GM12891 (cell line): Measurements from ENCODE around the gene CELF6.

Experiments
- DNase-seq: peaks from one replicate; pipeline ENCODE4 v3.0.0; 2011; ENCODE audit warnings: low spot score; ENCODE audit not compliant: insufficient read length
- FAIRE-seq: peaks from 2 replicates; lab custom pipeline; 2011; peaks lifted over from hg19 to GRCh38; lab: Jason Lieb, UNC
- PAX5 ChIP-seq: IDR thresholded peaks from 2 replicates; pipeline ENCODE4 v1.6.1; 2011; ENCODE audit warnings: low read length, moderate library complexity, mild to moderate bottlenecking; ENCODE audit not compliant: insufficient read depth, severe bottlenecking
- POLR2A ChIP-seq: IDR thresholded peaks from 2 replicates; pipeline ENCODE4 v1.6.1; 2011; ENCODE audit warnings: low read depth, low read length, control low read depth
- POLR2AphosphoS5 ChIP-seq: IDR thresholded peaks from 2 replicates; pipeline ENCODE4 v1.6.1; 2011; ENCODE audit warnings: low read depth, low read length, control low read depth
- POU2F2 ChIP-seq: IDR thresholded peaks from 2 replicates; pipeline ENCODE4 v1.6.1; 2011; ENCODE audit warnings: low read depth, mild to moderate bottlenecking, control low read depth, low read length, moderate library complexity
- SPI1 ChIP-seq: IDR thresholded peaks from 2 replicates; pipeline ENCODE4 v1.6.1; 2011; ENCODE audit warnings: low read depth, low read length, control low read depth
- TAF1 ChIP-seq: IDR thresholded peaks from 2 replicates; pipeline ENCODE4 v1.6.1; 2011; ENCODE audit warnings: low read depth, low read length, control low read depth

CELF6 gene

DNA sequence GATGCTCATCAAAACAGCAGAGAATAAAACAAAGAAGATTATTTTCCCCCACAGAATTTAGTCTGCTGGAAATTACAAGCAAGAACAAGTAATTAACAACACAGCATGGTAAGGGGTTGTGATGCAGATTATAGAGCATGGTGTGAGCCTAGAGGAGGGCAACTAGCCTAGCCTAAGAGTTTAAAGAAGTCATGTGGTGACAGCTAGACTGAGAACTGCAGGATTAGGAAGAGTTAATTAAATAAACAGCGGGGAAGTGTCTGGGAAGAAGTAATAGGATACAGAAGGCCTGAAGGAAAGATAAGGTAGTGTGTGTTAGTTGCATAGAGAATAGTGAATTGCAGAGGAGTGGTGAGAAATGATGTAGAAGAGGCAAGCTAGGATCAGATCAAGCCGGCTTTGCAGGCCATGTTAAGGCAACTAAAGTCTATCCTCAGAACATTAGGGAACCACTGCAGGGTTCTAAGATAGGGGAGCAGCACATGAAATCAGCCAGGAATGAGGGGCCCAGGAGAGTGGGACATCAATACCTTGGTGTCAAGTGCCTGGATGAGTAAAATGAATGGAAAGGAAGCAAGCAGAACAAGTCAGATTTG is 77.1 kb downstream of the CELF6 start:
- no peak for DNase-seq
- TF ChIP-seq TAF1 = no peak
- no peak for TF ChIP-seq POLR2A
- no peak for TF ChIP-seq SPI1
- TF ChIP-seq POLR2AphosphoS5 = no peak
- TF ChIP-seq PAX5 = no peak
- no peak for TF ChIP-seq POU2F2
- FAIRE-seq = no peak

DNA sequence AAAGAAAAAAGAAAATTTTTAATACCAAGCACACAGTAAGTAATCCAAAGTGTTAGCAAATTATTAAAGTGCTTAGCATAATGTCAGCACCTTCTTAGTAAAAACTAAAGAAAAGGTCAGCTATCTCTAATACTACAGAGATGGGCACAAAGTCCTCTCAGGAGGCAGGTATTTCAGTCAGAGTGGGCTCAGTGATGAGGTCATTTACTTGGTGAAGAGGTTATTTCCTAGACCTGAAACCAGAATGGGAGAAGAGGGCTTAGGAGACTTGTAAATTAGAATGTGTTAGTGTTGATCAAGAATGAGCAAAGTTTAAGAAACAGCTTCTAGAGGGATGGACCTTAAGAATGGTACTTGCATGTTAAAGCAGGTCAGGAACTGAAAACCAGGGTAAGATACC is 80.3 kb downstream of the CELF6 start:
- TF ChIP-seq PAX5 (no peak), POLR2A (no peak), SPI1 (no peak), TAF1 (no peak), POLR2AphosphoS5 (no peak), POU2F2 (no peak)
- FAIRE-seq = no peak
- DNase-seq = no peak

DNA sequence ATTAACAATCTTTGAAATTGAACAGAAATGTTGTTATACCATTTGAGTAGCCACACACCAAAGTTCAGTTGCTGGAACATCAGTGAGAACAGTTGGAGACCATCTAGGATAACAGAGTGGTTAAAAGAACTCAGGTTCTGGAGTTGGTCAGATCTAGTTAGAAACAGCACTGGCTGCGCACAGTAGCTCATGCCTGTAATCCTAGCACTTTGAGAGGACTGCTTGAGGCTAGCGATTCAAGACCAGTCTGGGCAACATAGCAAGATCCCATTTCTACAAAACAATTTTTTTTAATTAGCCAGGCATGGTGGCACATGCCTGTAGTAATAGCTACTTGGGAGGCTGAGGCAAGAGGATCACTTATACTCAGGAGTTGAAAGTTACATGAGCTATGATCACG is 81.4 kb downstream of the CELF6 start:
- DNase-seq = no peak
- TF ChIP-seq POLR2A (no peak), SPI1 (no peak), POU2F2 (no peak), PAX5 (no peak), TAF1 (no peak), POLR2AphosphoS5 (no peak)
- FAIRE-seq = no peak

DNA sequence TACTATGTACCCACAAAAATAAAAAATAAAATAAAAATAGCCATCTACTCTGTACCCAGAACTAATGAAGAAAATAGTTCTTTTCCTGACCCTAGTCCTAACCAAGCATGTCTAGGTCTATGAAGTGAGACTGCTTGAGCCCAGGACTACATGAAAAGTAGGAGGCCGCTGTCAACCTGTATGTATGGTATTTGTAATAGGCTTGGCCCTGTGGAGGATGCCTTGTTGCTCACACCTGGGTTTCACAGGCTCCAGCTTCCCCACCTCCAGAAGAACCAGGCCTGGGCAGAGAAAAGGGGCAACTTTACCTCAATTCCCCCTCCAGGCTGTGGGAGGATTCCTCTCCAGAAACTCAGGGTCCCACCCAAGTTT is 82.1 kb downstream of the CELF6 start:
- FAIRE-seq (no peak), DNase-seq (no peak)
- no peak for TF ChIP-seq PAX5
- TF ChIP-seq POU2F2 = no peak
- no peak for TF ChIP-seq POLR2AphosphoS5
- TF ChIP-seq POLR2A = no peak
- TF ChIP-seq SPI1 = no peak
- no peak for TF ChIP-seq TAF1

DNA sequence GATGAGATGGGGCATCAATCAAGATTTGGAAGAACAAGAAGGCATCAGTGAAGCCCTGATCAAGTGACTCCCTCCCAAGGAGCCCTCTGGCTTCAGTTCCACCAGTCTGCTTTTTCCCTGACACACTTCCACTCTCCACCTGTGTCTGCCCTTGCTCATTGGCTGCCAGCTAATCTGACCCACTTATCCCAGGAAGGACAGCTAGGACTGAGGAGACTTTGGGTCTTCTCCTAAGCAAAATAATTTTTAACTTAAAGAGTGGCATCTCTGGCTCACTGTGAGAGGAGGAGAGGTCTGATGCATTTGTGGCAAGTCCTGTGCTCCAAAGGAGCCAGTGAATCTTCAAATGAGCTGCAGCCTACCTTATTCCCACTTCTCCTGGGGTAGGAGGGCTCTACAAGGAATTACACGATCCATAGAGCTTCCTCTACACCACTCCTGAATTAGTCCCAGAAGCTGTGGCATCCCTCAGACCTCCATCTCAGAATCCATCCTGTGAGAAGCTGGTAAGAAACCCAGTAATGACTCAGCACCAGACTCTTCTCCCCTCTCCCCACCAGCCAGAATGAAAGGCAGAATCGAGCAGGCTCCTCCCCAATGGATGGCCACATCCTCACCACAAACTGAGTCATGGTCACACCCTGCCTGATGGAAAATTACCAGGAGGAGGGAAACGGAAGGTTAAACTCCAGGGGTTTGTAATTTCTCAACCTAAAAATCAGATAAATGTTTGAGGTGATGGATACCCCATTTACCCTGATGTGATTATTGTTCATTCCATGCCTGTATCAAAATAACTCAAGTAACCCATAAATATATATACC is 82.7 kb downstream of the CELF6 start:
- TF ChIP-seq POLR2A = 0 out of 2 replicates have a peak, but pooled peaks have one; percentile 41
- TF ChIP-seq TAF1 = no peak; the same call in 1 of the 2 replicates
- TF ChIP-seq POLR2AphosphoS5 = no peak
- TF ChIP-seq POU2F2 = peak; percentile 47; the same call in 1 of the 2 replicates
- TF ChIP-seq PAX5 = no peak
- no peak for TF ChIP-seq SPI1
- DNase-seq (peak; percentile 30), FAIRE-seq (peak; percentile 57)

DNA sequence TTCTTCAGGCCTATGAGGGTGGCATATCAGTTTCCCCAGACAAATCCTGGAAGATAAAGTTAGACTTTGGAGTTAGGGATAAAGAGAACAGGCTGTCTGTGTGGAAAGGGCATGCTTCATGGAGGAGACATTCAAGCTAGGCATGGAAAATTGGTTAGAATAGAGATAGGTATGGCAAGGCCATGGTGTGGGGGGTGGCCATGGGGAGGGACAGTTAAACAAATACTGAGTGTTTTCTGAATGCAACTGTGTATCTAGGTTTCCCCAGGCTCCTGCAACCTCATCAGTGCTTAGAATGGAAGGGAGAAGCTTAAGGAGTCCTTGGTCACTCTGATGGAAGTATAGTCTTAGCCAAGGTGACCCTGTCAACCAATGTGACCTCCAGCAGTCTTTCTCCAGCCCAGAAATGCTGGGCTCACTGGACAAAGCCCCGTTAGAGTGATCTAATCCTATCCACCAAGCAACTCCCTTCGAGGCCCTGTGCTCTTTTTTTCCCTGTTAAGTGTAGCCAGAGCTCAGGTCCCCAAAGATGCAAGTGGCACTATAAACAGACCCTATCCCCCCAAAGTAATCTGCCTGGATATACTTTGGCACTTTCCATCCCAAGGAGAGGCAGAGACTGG is 83.5 kb downstream of the CELF6 start:
- no peak for DNase-seq
- no peak for FAIRE-seq
- TF ChIP-seq POLR2A = no peak
- TF ChIP-seq PAX5 = no peak
- no peak for TF ChIP-seq SPI1
- TF ChIP-seq POLR2AphosphoS5 = no peak
- no peak for TF ChIP-seq TAF1
- TF ChIP-seq POU2F2 = no peak

DNA sequence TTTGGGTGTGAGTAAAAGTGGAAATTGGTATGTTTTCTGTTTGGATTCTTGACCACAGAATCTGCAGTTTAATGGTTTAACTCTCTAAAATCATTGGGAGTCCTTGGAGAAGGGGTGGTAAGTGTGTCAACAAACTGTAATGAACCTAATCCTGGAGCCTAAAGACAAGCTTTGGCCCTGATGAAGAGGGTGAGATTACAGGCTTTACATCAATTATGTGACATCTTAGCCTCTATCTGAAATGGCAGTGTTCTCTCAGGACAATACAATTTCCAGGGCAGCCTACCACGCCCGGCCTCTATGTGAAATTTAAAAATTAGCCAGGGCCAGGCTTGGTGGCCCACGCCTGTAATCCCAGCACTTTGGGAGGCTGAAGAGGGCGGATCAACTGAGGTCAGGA is 84.7 kb downstream of the CELF6 start:
- FAIRE-seq (no peak), DNase-seq (no peak)
- TF ChIP-seq POU2F2 = no peak
